Effector memory CD8-positive, alpha-beta T cell (primary cell): Measurements from ENCODE around the gene S100A14.
"Not testable (repeated sequence)": the region's sequence is repeated elsewhere in the genome, so short reads cannot be mapped to it uniquely, and the experiment has no call there.

Experiments
- ATAC-seq: fragments of 150-1000 bp; cut with Tn5 transposase; replicated peaks from 2 replicates; pipeline ENCODE4 v1.10.0; 2021; ENCODE audit warnings: mild to moderate bottlenecking, moderate library complexity
- DNase-seq, 3 experiments: peaks; one replicate each; pipeline ENCODE4 v3.0.0; 2021
- H3K27ac Mint-ChIP-seq, 2 donors: one replicate each; pipeline ENCODE4 v1.8.0; 2022; ENCODE audit warnings: mild to moderate bottlenecking in 2 of 2, mixed read lengths in 2 of 2, moderate library complexity in 2 of 2
- H3K27me3 Mint-ChIP-seq, 2 donors: one replicate each; pipeline ENCODE4 v1.8.0; 2022; ENCODE audit warnings: mixed read lengths in 2 of 2
- H3K36me3 Mint-ChIP-seq: one replicate; pipeline ENCODE4 v1.8.0; 2022; ENCODE audit warnings: mild to moderate bottlenecking, moderate library complexity, mixed read lengths; ENCODE audit not compliant: insufficient read depth
- H3K4me1 Mint-ChIP-seq, 2 donors: one replicate each; pipeline ENCODE4 v1.8.0; 2022; ENCODE audit warnings: low read depth in 2 of 2, mixed read lengths in 2 of 2
- H3K4me3 Mint-ChIP-seq, 2 donors: one replicate each; pipeline ENCODE4 v1.8.0; 2022; ENCODE audit warnings: mild to moderate bottlenecking in 2 of 2, mixed read lengths in 2 of 2, moderate library complexity in 2 of 2
- H3K9me3 Mint-ChIP-seq, 2 donors: one replicate each; pipeline ENCODE4 v1.8.0; 2022; ENCODE audit warnings: mixed read lengths in 2 of 2

Gene S100A14

GRCh38 chr1:153608742-153609584 lies 7.2 kb downstream of the S100A14 start:
- Mint-ChIP-seq H3K9me3 (no peaks in the 10 kb centered on the region), H3K36me3 (no peaks in the 10 kb centered on the region), H3K27me3 (no peaks in the 10 kb centered on the region), H3K4me3 (no peak overlapping the region), H3K27ac (no peak overlapping the region), H3K4me1 (no peaks in the 10 kb centered on the region)
- DNase-seq (no peak), ATAC-seq (no peak)

- Mint-ChIP-seq H3K27ac (no peak overlapping the region), H3K4me1 (no peaks in the 10 kb centered on the region), H3K9me3 (no peaks in the 10 kb centered on the region), H3K27me3 (no peaks in the 10 kb centered on the region), H3K36me3 (no peaks in the 10 kb centered on the region), H3K4me3 (no peak overlapping the region)
- DNase-seq (no peak), ATAC-seq (no peak)
Measured at GRCh38 chr1:153608089-153608682, 7.9 kb downstream of the S100A14 start.

- Mint-ChIP-seq H3K4me3 (no peak overlapping the region), H3K27me3 (no peaks in the 10 kb centered on the region), H3K36me3 (no peaks in the 10 kb centered on the region), H3K9me3 (no peaks in the 10 kb centered on the region), H3K4me1 (no peaks in the 10 kb centered on the region), H3K27ac (no peak overlapping the region)
- DNase-seq (no peak), ATAC-seq (no peak)
Measured at GRCh38 chr1:153607381-153607780, 8.7 kb downstream of the S100A14 start.

- H3K36me3 Mint-ChIP-seq, result no peaks in the 10 kb centered on the region
- no peaks in the 10 kb centered on the region for H3K4me1 Mint-ChIP-seq
- no peaks in the 10 kb centered on the region for H3K9me3 Mint-ChIP-seq
- H3K27me3 Mint-ChIP-seq, result no peaks in the 10 kb centered on the region
- H3K27ac Mint-ChIP-seq, result no peak overlapping the region
- no peak for DNase-seq
- ATAC-seq, result no peak
- H3K4me3 Mint-ChIP-seq, result no peak overlapping the region
Measured at GRCh38 chr1:153606194-153606593, 9.9 kb downstream of the S100A14 start.

- Mint-ChIP-seq H3K9me3 (no peaks in the 10 kb centered on the region), H3K4me1 (peaks cover 0 to 2% of the 10 kb centered on the region in 2 donors), H3K27me3 (no peaks in the 10 kb centered on the region), H3K36me3 (peaks cover under 1% of the 10 kb centered on the region), H3K4me3 (no peak overlapping the region), H3K27ac (no peak overlapping the region)
- DNase-seq (no peak), ATAC-seq (no peak)
Measured at GRCh38 chr1:153602749-153603148, 13.4 kb downstream of the S100A14 start.

- peaks cover 2% of the 10 kb centered on the region for H3K36me3 Mint-ChIP-seq
- DNase-seq (no peak), ATAC-seq (no peak)
- H3K9me3 Mint-ChIP-seq, result no peaks in the 10 kb centered on the region
- no peak overlapping the region for H3K27ac Mint-ChIP-seq
- H3K27me3 Mint-ChIP-seq, result no peaks in the 10 kb centered on the region
- H3K4me3 Mint-ChIP-seq, result no peak overlapping the region
- peaks cover 0 to 2% of the 10 kb centered on the region in 2 donors for H3K4me1 Mint-ChIP-seq
Measured at GRCh38 chr1:153599847-153600246, 16.3 kb downstream of the S100A14 start.

- Mint-ChIP-seq H3K36me3 (peaks cover 2% of the 10 kb centered on the region), H3K4me1 (peaks cover 0 to 2% of the 10 kb centered on the region in 2 donors), H3K4me3 (no peak overlapping the region), H3K27ac (no peak overlapping the region), H3K27me3 (no peaks in the 10 kb centered on the region), H3K9me3 (no peaks in the 10 kb centered on the region)
- no peak for DNase-seq
- ATAC-seq, result peak; percentile 70
Measured at GRCh38 chr1:153598309-153599172, 17.6 kb downstream of the S100A14 start.

- no peaks in the 10 kb centered on the region for H3K27me3 Mint-ChIP-seq
- no peak overlapping the region for H3K4me3 Mint-ChIP-seq
- no peaks in the 10 kb centered on the region for H3K9me3 Mint-ChIP-seq
- peaks cover 2% of the 10 kb centered on the region for H3K36me3 Mint-ChIP-seq
- peak; percentile 33 for ATAC-seq
- peak overlapping the region in 1 of 2 donors; percentile 56 for H3K27ac Mint-ChIP-seq
- no peak for DNase-seq
- peaks cover 0 to 2% of the 10 kb centered on the region in 2 donors for H3K4me1 Mint-ChIP-seq
Measured at GRCh38 chr1:153597206-153597605, 18.9 kb downstream of the S100A14 start.

- peaks cover 2% of the 10 kb centered on the region for H3K36me3 Mint-ChIP-seq
- H3K4me3 Mint-ChIP-seq, result no peak overlapping the region
- DNase-seq (no peak), ATAC-seq (no peak)
- H3K27ac Mint-ChIP-seq, result no peak overlapping the region
- H3K4me1 Mint-ChIP-seq, result no peaks in the 10 kb centered on the region
- no peaks in the 10 kb centered on the region for H3K27me3 Mint-ChIP-seq
- no peaks in the 10 kb centered on the region for H3K9me3 Mint-ChIP-seq
Measured at GRCh38 chr1:153592748-153593147, 23.4 kb downstream of the S100A14 start.

- H3K4me1 Mint-ChIP-seq, result no peaks in the 10 kb centered on the region
- ATAC-seq, result no peak
Measured at GRCh38 chr1:153588482-153588881, 27.6 kb downstream of the S100A14 start.

GRCh38 chr1:153588033-153588432 lies 28.1 kb downstream of the S100A14 start:
- not testable (repeated sequence) for H3K4me1 Mint-ChIP-seq, H3K4me3 Mint-ChIP-seq, H3K9me3 Mint-ChIP-seq

More at GRCh38 chr1:153588482-153588881, 27.6 kb downstream of the S100A14 start:
- H3K27ac Mint-ChIP-seq, result no peak overlapping the region
- DNase-seq, result no peak
- no peaks in the 10 kb centered on the region for H3K36me3 Mint-ChIP-seq
- no peaks in the 10 kb centered on the region for H3K9me3 Mint-ChIP-seq
- no peak overlapping the region for H3K4me3 Mint-ChIP-seq
- H3K27me3 Mint-ChIP-seq, result peaks cover 18 to 28% of the 10 kb centered on the region in 2 donors

GRCh38 chr1:153587314-153587713 lies 28.8 kb downstream of the S100A14 start:
- DNase-seq, result no peak
- Mint-ChIP-seq H3K36me3 (no peaks in the 10 kb centered on the region), H3K27me3 (peaks cover 18 to 28% of the 10 kb centered on the region in 2 donors), H3K9me3 (no peaks in the 10 kb centered on the region), H3K27ac (no peak overlapping the region), H3K4me1 (no peaks in the 10 kb centered on the region), H3K4me3 (no peak overlapping the region)
- no peak for ATAC-seq

More at GRCh38 chr1:153588033-153588432, 28.1 kb downstream of the S100A14 start:
- DNase-seq, ATAC-seq, H3K36me3 Mint-ChIP-seq, H3K27ac Mint-ChIP-seq: not testable (repeated sequence)
- H3K27me3 Mint-ChIP-seq, result peaks cover 18 to 28% of the 10 kb centered on the region in 2 donors

GRCh38 chr1:153586347-153586746 lies 29.8 kb downstream of the S100A14 start:
- H3K36me3 Mint-ChIP-seq, result no peaks in the 10 kb centered on the region
- H3K9me3 Mint-ChIP-seq, result no peaks in the 10 kb centered on the region
- H3K27ac Mint-ChIP-seq, result no peak overlapping the region
- DNase-seq (no peak), ATAC-seq (no peak)
- no peak overlapping the region for H3K4me3 Mint-ChIP-seq
- H3K4me1 Mint-ChIP-seq, result no peaks in the 10 kb centered on the region
- H3K27me3 Mint-ChIP-seq, result peaks cover 18 to 28% of the 10 kb centered on the region in 2 donors
